ENCODE results near the gene CDH24.
A peak's percentile ranks its signal among the peaks of the same experiment; 100 is the strongest.

GRCh38 chr14:23052182-23052623 lies 5.1 kb downstream of the CDH24 start:
- TF ChIP-seq, protein P1, sequence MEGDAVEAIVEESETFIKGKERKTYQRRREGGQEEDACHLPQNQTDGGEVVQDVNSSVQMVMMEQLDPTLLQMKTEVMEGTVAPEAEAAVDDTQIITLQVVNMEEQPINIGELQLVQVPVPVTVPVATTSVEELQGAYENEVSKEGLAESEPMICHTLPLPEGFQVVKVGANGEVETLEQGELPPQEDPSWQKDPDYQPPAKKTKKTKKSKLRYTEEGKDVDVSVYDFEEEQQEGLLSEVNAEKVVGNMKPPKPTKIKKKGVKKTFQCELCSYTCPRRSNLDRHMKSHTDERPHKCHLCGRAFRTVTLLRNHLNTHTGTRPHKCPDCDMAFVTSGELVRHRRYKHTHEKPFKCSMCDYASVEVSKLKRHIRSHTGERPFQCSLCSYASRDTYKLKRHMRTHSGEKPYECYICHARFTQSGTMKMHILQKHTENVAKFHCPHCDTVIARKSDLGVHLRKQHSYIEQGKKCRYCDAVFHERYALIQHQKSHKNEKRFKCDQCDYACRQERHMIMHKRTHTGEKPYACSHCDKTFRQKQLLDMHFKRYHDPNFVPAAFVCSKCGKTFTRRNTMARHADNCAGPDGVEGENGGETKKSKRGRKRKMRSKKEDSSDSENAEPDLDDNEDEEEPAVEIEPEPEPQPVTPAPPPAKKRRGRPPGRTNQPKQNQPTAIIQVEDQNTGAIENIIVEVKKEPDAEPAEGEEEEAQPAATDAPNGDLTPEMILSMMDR (conservative IDR thresholded peaks at IDR 0.05; ENCODE audit: low read depth, low read length): 0 out of 2 replicates have a peak, but pooled peaks have one; percentile 3
- TF ChIP-seq CHD1 (IDR thresholded peaks at IDR 0.05; ENCODE audit: low read depth, low read length) (no peak), RAD21 (IDR thresholded peaks at IDR 0.05; ENCODE audit: low read length) (peak; percentile 27; the same call in 1 of the 2 replicates), MXI1 (IDR thresholded peaks at IDR 0.05; ENCODE audit: borderline replicate concordance, low read depth, low read length) (no peak), RFX5 (IDR thresholded peaks at IDR 0.05; ENCODE audit: low read depth, low read length) (no peak), FOS (IDR thresholded peaks at IDR 0.05; ENCODE audit: low read depth, low read length) (no peak), BHLHE40 (IDR thresholded peaks at IDR 0.05; ENCODE audit: low read depth, low read length) (no peak), POLR2A (IDR thresholded peaks at IDR 0.05; ENCODE audit: low read depth, low read length) (no peak), MAFK (IDR thresholded peaks at IDR 0.05; ENCODE audit: low read depth, low read length) (no peak), RCOR1 (IDR thresholded peaks at IDR 0.05; ENCODE audit: insufficient replicate concordance, low read length) (no peak), SMC3 (IDR thresholded peaks at IDR 0.05; ENCODE audit: low read depth, low read length) (no peak), CEBPB (IDR thresholded peaks at IDR 0.05; ENCODE audit: low read depth, low read length) (no peak)
- TF ChIP-seq, protein P2, sequence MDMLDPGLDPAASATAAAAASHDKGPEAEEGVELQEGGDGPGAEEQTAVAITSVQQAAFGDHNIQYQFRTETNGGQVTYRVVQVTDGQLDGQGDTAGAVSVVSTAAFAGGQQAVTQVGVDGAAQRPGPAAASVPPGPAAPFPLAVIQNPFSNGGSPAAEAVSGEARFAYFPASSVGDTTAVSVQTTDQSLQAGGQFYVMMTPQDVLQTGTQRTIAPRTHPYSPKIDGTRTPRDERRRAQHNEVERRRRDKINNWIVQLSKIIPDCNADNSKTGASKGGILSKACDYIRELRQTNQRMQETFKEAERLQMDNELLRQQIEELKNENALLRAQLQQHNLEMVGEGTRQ (IDR thresholded peaks at IDR 0.05; ENCODE audit: low read depth, low read length): no peak

Data from IMR-90 (cell line).